HFFc6 (cell line): ENCODE measurements around the gene NPEPL1. TPM values are rescaled to one million over a fixed set of nuclear protein-coding genes. Genes with fewer than 3 reads are reported as not detected.
"Not testable (repeated sequence)": the region's sequence is repeated elsewhere in the genome, so short reads cannot be mapped to it uniquely, and the experiment has no call there.

Experiments
- DNase-seq: peaks from one replicate; pipeline ENCODE4 v3.0.0-alpha.2; 2018
- H3K27ac Mint-ChIP-seq: 2 replicates; pipeline ENCODE4 v1.8.0; 2020; ENCODE audit warnings: mild to moderate bottlenecking, mixed read lengths
- H3K27me3 Mint-ChIP-seq: 2 replicates; pipeline ENCODE4 v1.8.0; 2021; ENCODE audit warnings: mild to moderate bottlenecking, moderate library complexity, mixed read lengths; ENCODE audit not compliant: insufficient read depth
- H3K36me3 Mint-ChIP-seq: 2 replicates; pipeline ENCODE4 v1.8.0; 2021; ENCODE audit warnings: low read depth, mixed read lengths
- H3K4me1 Mint-ChIP-seq: 2 replicates; pipeline ENCODE4 v1.8.0; 2020; ENCODE audit warnings: low read depth, mixed read lengths
- H3K4me3 Mint-ChIP-seq: 2 replicates; pipeline ENCODE4 v1.8.0; 2020; ENCODE audit warnings: mild to moderate bottlenecking, moderate library complexity, mixed read lengths
- H3K9me3 Mint-ChIP-seq: 2 replicates; pipeline ENCODE4 v1.8.0; 2020; ENCODE audit warnings: mild to moderate bottlenecking, mixed read lengths
- CTCF ChIP-seq: fragments of 200-600 bp; sonication (generic); IDR thresholded peaks from 2 replicates; pipeline ENCODE4 v1.5.0; 2021; ENCODE audit warnings: antibody characterized with exemption, mild to moderate bottlenecking
- long read RNA-seq: library from polyadenylated mRNA; unstranded; transcript quantifications from one replicate; pipeline ENCODE4 v2.0.0, GENCODE V29; 2019
- total RNA-seq, 6 experiments: library from RNA; stranded (reverse); fragmentation: NEBNext Ultra II Directional; extraction: Animal tissue kit (Norgen Biotek cat#: 25700); gene quantifications; 2 replicates in 1 of 6; 3 replicates in 5 of 6; pipeline ENCODE4 v1.2.3, GENCODE V29; 2021

NPEPL1 gene, protein sequence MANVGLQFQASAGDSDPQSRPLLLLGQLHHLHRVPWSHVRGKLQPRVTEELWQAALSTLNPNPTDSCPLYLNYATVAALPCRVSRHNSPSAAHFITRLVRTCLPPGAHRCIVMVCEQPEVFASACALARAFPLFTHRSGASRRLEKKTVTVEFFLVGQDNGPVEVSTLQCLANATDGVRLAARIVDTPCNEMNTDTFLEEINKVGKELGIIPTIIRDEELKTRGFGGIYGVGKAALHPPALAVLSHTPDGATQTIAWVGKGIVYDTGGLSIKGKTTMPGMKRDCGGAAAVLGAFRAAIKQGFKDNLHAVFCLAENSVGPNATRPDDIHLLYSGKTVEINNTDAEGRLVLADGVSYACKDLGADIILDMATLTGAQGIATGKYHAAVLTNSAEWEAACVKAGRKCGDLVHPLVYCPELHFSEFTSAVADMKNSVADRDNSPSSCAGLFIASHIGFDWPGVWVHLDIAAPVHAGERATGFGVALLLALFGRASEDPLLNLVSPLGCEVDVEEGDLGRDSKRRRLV
- 10 to 100 TPM; 12.0 to 17.8 (median 12.6) TPM for total RNA-seq
- long read RNA-seq, transcript NPEPL1-201 (12 exons, 2,378 nt) = major isoform, 9 of 16 reads
- long read RNA-seq, partial matches to known transcripts = 0 of 16 reads
- long read RNA-seq, other reads (novel, unspliced or antisense) = 7 of 16 reads

DNA sequence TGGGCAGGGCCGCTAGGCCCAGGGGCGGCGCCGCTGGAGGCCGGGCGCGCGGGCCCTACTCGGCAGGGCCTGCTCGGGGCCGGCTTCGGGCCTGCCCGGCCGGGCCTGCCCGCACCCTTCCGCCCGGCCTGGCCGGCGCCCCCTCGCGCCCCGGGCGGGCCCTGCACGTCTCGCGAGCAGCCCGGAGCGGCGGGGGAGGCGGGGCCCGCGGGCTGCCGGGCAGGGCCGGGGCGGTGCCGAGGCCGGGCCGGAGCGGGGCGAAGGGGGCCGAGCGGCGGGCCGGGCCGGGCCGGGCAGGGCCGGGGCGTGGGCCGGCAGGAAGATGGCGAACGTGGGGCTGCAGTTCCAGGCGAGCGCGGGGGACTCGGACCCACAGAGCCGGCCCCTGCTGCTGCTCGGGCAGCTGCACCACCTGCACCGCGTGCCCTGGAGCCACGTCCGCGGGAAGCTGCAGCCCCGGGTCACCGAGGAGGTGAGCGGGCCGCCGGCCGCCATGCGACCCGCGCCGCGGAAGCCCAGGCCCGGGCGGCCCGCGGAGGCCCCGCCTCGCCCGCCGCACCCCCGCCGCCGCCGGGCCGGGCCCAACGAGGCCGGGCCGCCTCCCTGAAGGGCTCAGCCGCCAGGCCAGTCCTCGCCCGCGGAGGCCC lies at the start of gene NPEPL1:
TSS of gene NPEPL1 (plus strand) at position 222 of the 647 bp plus-strand sequence. CDS start at position 323, 101 bp downstream.
- no peak for DNase-seq
- Mint-ChIP-seq H3K4me3 (peak within 1 kb of the TSS; percentile 76), H3K27ac (peak within 1 kb of the TSS; percentile 72), H3K4me1 (peaks cover 16% of the 10 kb centered on the region), H3K36me3 (no peaks in the 10 kb centered on the region), H3K9me3 (no peaks in the 10 kb centered on the region), H3K27me3 (peaks cover 3% of the 10 kb centered on the region; the same call in 1 of the 2 replicates)
- TF ChIP-seq CTCF = no peak

- peaks cover 63% of the 10 kb centered on the region for H3K4me1 Mint-ChIP-seq
- not testable (repeated sequence) for H3K4me3 Mint-ChIP-seq, H3K27me3 Mint-ChIP-seq, H3K27ac Mint-ChIP-seq, H3K36me3 Mint-ChIP-seq, DNase-seq, H3K9me3 Mint-ChIP-seq
These were observed 49.7 kb upstream of the NPEPL1 start for GRCh38 chr20:58642896-58643295.

- Mint-ChIP-seq H3K9me3 (no peaks in the 10 kb centered on the region), H3K4me1 (peaks cover 58% of the 10 kb centered on the region), H3K27ac (no peak overlapping the region), H3K27me3 (peaks cover 7% of the 10 kb centered on the region; the same call in 1 of the 2 replicates), H3K4me3 (peak overlapping the region; percentile 23; the same call in 1 of the 2 replicates), H3K36me3 (no peaks in the 10 kb centered on the region)
- DNase-seq = no peak
- TF ChIP-seq CTCF = no peak
These were observed 47.1 kb upstream of the NPEPL1 start for GRCh38 chr20:58645412-58645968.

GRCh38 chr20:58646257-58646656 lies 46.3 kb upstream of the NPEPL1 start:
- Mint-ChIP-seq H3K4me3 (no peak overlapping the region), H3K27ac (no peak overlapping the region), H3K36me3 (peaks cover 4% of the 10 kb centered on the region), H3K27me3 (peaks cover 7% of the 10 kb centered on the region), H3K9me3 (no peaks in the 10 kb centered on the region), H3K4me1 (peaks cover 50% of the 10 kb centered on the region)
- DNase-seq = no peak
- no peak for TF ChIP-seq CTCF

DNA sequence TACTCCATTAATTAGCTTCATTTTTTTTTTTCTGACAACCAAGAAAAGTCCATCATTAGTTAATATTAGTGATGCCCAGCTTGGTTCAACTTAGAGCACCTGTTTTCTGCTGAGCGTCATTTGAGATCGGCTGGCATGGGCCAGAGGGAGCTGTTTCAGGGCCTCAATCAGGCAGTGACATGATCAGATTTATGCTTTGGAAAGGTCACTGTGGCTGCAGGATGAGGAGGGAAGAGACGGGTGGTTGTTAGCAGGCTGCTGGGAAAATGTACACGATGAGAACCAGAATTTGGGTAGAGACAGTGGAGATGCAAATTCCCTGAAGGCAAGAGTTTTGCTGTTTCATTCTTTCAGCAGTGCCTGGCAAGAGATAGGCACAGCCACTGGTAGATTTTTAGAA lies 45.9 kb upstream of the NPEPL1 start:
- no peak for TF ChIP-seq CTCF
- peaks cover 9% of the 10 kb centered on the region for H3K36me3 Mint-ChIP-seq
- H3K4me1 Mint-ChIP-seq = peaks cover 46% of the 10 kb centered on the region
- H3K27me3 Mint-ChIP-seq = peaks cover 7% of the 10 kb centered on the region
- no peaks in the 10 kb centered on the region for H3K9me3 Mint-ChIP-seq
- H3K4me3 Mint-ChIP-seq = no peak overlapping the region
- DNase-seq = no peak
- H3K27ac Mint-ChIP-seq = no peak overlapping the region
